GM18526 (cell line): ENCODE data around the gene TCFL5.

Experiments used
- POLR2A ChIP-seq: IDR thresholded peaks from 3 replicates; pipeline ENCODE4 v1.6.1; 2011; ENCODE audit not compliant: insufficient read length; ENCODE audit errors: extremely low read depth

Gene TCFL5

GRCh38 chr20:62852841-62853240 is 8.8 kb downstream of the TCFL5 start:
- TF ChIP-seq POLR2A = no peak

DNA sequence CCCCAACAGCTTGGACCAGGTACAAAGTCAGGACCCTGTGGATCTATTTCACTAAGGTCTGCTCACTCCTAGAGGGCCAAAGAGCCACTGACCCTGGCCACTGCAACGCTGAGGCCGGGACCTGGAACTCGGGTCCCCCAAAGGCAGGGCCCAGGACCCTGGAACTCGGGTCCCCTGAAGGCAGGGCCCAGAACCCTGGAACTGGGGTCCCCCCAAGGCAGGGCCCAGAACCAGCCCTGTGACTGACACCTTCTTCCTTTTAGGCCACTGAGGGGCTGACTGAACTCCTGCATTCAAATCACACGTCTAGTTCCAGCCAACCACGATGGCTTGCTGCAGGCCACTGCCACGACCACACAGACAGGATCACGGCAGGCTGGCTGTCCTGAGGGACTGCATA is 9.4 kb downstream of the TCFL5 start:
- TF ChIP-seq POLR2A = no peak

- no peak for TF ChIP-seq POLR2A
Observed at GRCh38 chr20:62850333-62850974, 11.2 kb downstream of the TCFL5 start.

GRCh38 chr20:62849431-62849830 is 12.2 kb downstream of the TCFL5 start:
- TF ChIP-seq POLR2A = no peak

GRCh38 chr20:62846166-62846890 is 15.3 kb downstream of the TCFL5 start:
- TF ChIP-seq POLR2A = no peak

- TF ChIP-seq POLR2A = no peak
Observed at GRCh38 chr20:62845416-62846160, 16.0 kb downstream of the TCFL5 start.

DNA sequence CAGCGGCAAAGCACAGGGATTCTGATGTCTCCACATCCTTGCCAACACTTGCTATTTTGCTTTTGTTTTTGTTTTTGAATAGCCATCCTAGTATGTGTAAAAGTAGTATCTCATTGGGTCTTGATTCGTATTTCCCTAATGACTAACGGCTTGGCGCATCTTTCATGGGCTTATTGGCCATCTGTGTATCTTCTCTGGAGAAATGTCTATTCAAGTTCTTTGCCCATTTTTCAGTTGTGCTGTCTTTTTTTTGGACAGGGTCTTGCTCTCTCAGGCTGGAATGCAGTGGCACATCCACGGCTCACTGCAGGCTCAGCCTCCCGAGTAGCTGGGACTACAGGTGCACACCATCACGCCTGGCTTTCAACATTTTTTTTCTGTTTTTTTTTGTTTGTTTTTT is 17.4 kb downstream of the TCFL5 start:
- no peak for TF ChIP-seq POLR2A

- TF ChIP-seq POLR2A = no peak
Observed at GRCh38 chr20:62843656-62844055, 18.0 kb downstream of the TCFL5 start.

GRCh38 chr20:62841705-62842212 is 19.9 kb downstream of the TCFL5 start:
- TF ChIP-seq POLR2A = no peak

DNA sequence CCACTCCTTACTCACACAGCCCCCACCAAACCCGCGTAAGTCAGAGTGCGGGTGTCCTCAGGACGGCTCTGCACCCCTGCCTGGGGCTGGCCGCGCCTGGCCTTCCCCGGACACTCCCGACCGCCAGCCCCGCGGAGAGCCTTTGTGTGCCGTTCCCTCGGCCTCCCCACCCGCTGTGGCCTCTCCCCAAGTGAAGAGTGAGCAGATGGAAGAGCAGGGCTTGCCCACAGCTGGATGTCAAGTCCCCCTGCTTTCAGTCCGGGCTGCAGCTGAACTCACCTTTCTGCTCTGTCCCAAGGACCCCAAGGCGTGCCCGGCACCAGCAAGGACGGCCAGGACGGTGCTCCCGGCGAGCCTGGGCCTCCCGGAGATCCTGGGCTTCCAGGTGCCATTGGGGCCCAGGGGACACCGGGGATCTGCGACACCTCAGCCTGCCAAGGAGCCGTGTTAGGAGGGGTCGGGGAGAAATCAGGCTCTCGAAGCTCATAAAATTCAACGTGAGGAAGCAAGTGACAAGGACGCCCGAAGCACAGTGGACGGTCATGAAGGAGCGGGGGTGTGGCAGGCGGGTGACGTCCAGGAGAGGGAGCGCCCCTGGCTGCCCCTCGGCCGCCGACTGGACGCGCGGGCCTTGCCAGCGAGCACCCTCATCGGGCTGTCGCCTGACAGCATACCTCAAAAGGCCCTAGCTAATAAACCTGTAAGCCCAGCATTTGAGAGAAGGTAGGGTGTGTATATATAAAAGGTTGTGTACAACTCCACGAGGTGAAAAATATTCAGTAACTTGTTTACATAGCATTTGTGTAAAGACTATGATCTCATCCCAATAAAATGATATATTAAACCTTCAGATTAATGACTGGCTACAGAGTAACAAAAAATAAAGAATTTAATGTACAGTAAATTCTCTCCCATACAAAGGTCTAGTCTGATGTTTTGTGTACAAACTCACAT is 21.1 kb downstream of the TCFL5 start:
- no peak for TF ChIP-seq POLR2A

DNA sequence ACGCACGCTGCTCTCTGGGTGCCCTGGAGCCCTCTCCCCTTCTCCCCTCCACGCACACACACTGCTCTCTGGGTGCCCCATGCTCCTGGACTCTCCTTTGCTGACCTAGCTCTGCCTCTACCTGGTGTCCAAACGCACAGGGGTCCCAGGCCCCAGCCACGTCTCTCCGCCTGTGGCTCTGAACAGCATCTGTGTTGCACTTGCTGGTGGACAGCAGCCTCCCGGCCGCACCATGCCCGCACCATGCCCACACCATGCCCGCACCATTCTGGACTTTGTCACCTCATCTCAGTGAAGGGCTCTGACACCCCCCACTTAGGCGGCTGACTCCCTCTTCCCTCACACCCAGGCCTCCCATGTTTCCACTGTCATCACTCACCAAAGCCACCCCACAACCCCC is 21.8 kb downstream of the TCFL5 start:
- TF ChIP-seq POLR2A = no peak

GRCh38 chr20:62839261-62839660 is 22.4 kb downstream of the TCFL5 start:
- TF ChIP-seq POLR2A = no peak

GRCh38 chr20:62838128-62838891 is 23.3 kb downstream of the TCFL5 start:
- no peak for TF ChIP-seq POLR2A

GRCh38 chr20:62837790-62838127 is 23.9 kb downstream of the TCFL5 start:
- no peak for TF ChIP-seq POLR2A
